ENCODE measurements around the gene OFD1.

DNA sequence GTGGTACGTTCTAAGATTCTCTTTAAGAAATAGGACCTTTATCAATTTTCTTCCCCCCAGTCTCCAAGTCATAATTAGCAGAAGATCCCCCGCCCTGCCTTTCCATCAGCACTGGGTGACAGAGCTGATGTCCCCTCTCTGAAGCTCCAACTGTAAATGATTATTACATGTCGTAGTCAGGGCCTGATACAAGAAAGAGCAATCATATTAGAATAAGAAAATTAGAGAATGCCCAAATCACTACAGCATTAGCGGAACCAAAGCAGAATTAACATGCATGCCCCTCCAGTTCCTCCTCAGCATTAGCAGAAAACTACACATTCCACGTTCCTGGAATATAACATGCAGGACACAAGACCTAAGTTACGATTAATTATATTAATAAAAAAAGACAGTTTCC lies 81.6 kb downstream of the OFD1 start:
- TF ChIP-seq, protein P1, sequence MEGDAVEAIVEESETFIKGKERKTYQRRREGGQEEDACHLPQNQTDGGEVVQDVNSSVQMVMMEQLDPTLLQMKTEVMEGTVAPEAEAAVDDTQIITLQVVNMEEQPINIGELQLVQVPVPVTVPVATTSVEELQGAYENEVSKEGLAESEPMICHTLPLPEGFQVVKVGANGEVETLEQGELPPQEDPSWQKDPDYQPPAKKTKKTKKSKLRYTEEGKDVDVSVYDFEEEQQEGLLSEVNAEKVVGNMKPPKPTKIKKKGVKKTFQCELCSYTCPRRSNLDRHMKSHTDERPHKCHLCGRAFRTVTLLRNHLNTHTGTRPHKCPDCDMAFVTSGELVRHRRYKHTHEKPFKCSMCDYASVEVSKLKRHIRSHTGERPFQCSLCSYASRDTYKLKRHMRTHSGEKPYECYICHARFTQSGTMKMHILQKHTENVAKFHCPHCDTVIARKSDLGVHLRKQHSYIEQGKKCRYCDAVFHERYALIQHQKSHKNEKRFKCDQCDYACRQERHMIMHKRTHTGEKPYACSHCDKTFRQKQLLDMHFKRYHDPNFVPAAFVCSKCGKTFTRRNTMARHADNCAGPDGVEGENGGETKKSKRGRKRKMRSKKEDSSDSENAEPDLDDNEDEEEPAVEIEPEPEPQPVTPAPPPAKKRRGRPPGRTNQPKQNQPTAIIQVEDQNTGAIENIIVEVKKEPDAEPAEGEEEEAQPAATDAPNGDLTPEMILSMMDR (IDR thresholded peaks at IDR 0.05): no peak
- no peak for TF ChIP-seq POLR2A (IDR thresholded peaks at IDR 0.05)

All from body of pancreas (tissue), 4 donors.